HG02759 (cell line): ENCODE results near the gene CRY2.
"Not testable (repeated sequence)": the region's sequence is repeated elsewhere in the genome, so short reads cannot be mapped to it uniquely, and the experiment has no call there.

Experiments
- ATAC-seq: cut with Tn5 transposase; IDR thresholded peaks from one replicate; pipeline ENCODE4 v1.9.1; 2021; ENCODE audit warnings: mild to moderate bottlenecking, moderate library complexity; ENCODE audit not compliant: unreplicated experiment

The CRY2 gene

GRCh38 chr11:45896422-45896984 lies 49.2 kb downstream of the CRY2 start:
- no peak for ATAC-seq

DNA sequence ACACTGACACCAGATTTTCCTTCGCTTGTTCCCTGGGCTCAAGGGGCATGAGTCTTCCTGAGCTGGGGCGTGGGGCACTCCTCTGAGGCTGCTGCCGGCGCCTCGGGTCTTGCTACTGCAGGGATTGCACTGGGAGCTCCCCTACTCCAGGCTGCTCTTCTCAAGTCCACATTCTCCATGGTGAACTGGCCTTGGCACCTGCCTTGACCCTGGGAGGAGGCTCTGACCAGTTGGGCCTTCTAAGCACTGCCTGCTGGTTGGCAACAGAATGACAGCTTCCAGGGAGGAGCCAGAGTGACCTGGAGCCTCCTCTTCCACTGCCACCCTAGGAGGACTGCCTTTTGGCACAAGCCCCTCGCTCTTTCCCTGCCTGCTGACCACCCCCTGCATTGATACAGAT lies 50.3 kb downstream of the CRY2 start:
- ATAC-seq = no peak

- ATAC-seq = no peak
These were observed 51.8 kb downstream of the CRY2 start for GRCh38 chr11:45899086-45899447.

DNA sequence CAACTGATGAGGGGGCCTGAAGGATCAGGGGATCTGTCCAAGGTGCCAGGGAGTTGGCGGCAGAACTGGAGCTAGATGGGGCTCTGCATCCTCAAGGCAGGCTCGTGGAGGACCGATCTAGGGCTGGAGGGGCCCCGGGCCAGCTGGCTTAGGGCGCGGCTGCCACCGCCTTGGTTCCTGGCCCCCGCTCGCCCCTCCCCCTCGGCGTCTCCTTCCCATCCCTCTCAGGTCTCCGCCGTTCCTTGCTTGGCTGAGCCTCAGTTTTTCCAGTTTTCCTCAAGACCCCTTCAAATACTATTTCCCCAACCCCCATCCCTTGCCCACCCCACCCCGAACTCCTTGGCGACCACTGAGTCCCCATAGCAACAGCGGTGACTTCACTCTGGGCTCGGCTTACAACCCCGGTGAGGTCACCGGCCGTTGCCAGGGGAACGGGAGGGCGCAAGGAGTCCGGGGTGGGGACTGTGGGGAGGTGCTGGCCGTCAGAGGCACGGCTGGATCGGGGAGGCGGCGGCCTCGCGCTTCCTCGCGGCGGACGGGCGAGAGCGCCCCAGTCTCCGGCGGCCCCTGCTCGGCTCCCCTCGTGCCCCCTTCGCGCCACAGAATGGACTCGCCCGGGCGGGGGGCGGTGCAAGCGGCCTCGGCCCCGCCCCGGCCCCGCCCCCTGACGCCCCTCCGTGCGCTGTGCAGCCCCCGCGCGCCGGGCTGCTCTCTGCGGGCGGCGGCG lies 52.3 kb downstream of the CRY2 start:
- ATAC-seq = peak; percentile 80

DNA sequence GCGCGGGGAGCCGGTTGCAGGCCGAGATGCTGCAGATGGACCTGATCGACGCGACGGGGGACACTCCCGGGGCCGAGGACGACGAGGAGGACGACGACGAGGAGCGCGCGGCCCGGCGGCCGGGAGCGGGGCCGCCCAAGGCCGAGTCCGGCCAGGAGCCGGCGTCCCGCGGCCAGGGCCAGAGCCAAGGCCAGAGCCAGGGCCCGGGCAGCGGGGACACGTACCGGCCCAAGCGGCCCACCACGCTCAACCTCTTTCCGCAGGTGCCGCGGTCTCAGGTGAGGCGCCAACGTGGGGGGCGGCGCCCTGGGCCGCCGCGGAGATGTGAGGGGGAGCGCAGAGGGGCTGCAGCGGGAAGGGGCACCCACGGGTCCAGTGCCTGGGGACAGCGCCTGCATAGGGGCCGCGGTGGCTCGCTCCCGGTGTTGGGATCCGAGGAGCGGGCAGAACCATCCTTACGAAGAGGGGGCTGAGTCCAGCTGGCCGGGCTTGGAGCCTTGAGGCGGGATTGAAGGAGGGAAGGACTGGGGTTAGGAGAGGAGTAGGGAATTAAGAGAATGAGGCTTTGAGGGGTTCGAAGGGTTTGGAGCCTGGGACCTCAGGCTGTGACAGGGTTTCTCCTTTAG lies 53.0 kb downstream of the CRY2 start:
- peak; percentile 29 for ATAC-seq

DNA sequence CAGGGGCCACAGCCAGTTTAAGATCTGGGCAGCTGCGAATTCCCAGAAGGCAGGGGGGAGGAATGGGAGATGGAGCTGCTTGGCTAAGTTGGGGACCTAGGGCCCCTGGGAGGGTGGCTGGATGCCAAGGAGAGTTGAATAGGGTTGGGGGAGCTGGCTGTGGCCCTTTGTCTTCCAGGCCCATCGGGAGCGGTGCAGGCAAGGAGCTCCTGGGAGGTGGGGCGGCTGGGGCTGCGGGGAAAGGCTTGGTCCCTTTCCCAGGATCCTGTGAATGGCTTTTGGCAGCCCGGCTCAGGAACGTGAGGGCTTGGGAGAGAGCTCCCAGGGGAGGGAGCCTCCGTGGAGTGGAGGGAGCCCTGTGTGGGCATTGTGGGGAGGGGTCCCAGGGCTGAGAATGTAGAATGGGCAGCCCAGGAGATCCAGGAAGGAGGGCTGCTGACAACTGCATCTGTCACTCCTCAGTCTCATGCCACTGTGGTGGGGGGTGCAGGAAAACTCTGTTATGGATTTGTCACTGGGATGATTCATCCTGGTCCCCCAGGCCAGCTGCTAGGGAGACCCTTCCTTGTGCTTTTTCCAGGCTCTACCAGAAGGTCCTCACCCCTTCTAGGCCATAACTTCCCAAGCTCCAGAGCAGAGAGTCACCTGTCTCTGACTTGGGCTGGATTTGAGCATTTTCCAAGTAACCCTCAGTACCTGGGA lies 53.8 kb downstream of the CRY2 start:
- ATAC-seq = no peak

DNA sequence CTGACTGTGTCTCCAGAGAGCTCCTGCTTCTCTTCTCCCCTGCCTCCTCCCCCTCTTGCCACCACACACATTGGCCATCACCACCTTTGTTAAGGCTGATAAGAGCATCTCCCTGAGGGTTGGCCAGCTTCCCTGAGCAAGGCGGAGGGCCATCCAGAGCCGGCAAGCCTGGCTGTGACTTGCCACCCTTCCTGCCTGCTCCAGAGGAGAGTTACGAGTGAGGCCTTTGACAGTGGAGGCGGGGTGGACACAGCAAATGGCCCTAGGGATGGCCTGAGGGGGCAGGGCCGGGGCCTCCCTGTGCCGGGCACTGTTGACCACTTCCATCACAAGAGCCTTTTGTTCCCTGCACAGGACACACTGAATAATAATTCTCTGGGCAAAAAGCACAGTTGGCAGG lies 54.4 kb downstream of the CRY2 start:
- ATAC-seq = no peak

DNA sequence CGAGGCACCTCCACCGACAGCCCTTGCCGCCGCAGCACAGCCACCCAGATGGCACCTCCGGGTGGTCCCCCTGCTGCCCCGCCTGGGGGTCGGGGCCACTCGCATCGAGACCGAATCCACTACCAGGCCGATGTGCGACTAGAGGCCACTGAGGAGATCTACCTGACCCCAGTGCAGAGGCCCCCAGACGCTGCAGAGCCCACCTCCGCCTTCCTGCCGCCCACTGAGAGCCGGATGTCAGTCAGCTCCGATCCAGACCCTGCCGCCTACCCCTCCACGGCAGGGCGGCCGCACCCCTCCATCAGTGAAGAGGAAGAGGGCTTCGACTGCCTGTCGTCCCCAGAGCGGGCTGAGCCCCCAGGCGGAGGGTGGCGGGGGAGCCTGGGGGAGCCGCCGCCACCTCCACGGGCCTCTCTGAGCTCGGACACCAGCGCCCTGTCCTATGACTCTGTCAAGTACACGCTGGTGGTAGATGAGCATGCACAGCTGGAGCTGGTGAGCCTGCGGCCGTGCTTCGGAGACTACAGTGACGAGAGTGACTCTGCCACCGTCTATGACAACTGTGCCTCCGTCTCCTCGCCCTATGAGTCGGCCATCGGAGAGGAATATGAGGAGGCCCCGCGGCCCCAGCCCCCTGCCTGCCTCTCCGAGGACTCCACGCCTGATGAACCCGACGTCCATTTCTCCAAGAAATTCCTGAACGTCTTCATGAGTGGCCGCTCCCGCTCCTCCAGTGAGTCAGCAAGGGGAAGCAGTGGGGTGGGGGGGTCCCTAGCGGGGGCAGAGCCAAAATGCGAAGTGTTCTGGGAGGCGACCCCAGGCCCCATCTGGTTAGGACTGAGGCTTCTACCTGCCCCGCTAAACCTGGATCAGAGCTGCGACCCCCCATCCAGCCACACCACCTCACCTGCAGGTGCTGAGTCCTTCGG lies 55.4 kb downstream of the CRY2 start:
- ATAC-seq = no peak

DNA sequence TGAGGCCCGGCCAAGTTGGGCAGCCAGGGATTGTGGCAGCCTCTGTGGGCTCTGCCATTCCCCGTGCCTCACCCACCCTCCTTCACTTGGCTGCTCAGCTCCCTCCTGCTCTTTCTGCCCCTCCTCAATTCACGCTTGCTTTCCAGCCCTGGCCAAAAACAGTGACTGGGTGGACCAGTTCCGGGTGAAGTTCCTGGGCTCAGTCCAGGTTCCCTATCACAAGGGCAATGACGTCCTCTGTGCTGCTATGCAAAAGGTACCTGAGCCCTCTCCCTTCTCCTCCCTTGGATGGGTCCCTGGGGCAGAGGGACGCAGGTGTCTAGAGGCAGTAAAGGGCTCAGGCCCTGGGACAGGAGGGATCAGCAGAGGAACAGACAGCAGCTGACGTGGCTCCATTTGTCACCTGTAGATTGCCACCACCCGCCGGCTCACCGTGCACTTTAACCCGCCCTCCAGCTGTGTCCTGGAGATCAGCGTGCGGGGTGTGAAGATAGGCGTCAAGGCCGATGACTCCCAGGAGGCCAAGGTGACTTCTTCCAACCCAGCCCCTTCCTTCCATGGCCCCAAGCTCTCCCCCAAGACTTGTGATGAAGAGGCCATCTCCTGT lies 57.1 kb downstream of the CRY2 start:
- ATAC-seq = no peak

GRCh38 chr11:45905095-45905494 lies 57.8 kb downstream of the CRY2 start:
- ATAC-seq = no peak

DNA sequence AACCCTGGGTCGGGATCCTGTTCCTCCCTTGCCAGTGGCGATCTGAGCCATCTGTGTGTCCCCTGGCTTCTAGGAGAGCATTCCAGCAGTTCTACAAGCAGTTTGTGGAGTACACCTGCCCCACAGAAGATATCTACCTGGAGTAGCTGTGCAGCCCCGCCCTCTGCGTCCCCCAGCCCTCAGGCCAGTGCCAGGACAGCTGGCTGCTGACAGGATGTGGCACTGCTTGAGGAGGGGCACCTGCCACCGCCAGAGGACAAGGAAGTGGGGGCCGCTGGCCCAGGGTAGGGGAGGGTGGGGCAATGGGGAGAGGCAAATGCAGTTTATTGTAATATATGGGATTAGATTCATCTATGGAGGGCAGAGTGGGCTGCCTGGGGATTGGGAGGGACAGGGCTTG lies 58.3 kb downstream of the CRY2 start:
- ATAC-seq = not testable (repeated sequence)

- no peak for ATAC-seq
These were observed 58.9 kb downstream of the CRY2 start for GRCh38 chr11:45906096-45906682.

- no peak for ATAC-seq
These were observed 59.8 kb downstream of the CRY2 start, which contains the start of gene FREY1 for GRCh38 chr11:45906965-45907611. Gene FREY1 (minus strand): TSS chr11:45907271. CDS start chr11:45907245, 26 bp downstream.

DNA sequence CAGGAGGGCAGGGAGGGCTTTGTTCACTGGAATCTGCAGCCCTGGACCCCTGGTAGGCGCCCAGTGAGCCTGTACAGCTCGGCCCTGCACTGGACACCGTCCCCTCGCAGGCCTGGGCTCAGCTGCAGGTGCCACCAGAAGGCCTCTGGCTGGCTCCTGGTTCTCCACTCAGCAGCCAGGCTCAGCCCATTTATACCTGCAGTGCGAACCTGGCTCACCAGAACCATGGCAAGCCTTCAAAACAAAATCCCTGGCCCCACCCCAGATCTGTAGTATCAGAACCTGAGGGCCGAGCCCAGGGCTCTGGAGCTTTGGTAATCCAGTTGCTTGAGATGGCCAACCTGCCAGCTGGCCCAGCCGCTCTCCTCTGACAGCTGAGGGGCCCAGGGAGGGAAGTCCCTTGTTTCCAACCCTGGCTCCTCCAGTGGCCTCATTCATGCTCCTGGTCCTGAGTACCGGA lies 60.7 kb downstream of the CRY2 start:
- ATAC-seq = no peak

DNA sequence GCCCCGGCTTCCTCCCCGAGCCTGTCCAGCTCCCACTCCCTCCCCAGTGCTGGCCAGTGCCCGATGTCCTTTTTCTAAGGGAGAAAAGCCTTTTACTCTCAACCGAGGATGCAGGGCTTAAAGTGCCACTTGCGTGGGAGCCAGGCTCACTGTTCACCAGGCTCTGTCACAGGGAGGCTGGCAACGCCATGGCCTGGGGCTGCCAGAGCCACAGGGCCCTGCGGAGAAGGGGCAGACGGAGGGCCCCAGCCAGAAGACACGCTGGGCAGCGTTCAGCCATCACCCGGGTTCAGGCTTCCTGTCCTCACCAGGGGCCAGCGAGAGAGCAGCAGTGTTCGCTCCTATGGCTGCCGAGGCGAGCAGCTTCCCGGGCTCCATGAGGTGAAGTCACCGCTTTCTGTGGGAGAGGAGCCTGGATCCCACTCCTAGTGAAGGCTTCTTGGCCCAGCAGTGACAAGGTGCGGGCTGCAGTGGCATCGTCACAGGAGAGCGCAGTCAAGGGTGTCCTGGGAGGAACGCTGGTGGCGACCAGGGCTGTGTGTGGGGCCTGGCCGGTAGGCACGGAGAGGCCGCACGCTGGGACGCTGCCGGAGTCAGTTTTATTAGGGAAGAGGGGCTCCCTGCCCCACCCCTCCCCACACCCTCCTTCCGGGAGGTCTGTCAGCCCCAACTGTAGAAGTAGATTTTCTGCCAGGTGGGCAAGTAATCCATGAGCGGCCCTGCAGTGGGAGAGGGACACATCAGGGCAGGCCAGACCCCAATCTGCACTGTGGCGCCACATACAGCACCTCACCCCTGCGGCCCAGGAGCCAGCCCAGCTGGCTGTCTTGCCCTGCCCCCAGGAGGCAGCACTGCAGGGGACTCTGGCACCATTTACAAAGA lies 62.6 kb downstream of the CRY2 start:
- ATAC-seq = no peak

DNA sequence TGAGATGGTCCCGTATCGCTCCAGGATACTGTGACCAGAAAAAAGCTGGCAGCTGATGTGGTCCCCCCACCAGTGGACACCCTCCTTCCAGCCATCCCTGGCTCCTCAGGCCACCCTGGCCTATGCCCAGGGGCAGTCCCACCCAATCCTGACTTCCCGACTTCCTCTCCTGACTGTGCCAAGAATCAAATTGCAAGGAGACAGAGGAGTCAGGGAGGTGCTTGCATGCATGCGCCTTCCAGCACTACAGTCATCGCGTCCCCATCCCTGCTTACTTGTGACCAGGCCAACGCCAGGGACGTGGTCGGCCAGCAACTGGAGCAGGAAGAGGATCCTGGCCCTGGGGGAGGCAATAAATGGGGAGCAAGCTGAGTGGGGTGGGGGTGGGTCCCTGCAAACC lies 63.3 kb downstream of the CRY2 start:
- no peak for ATAC-seq

- no peak for ATAC-seq
These were observed 66.2 kb downstream of the CRY2 start for GRCh38 chr11:45913514-45913913.

GRCh38 chr11:45913942-45914635 lies 66.8 kb downstream of the CRY2 start:
- no peak for ATAC-seq
